HG02884 (cell line): ENCODE measurements around the gene FOXB1.
A peak's percentile ranks its signal among the peaks of the same experiment; 100 is the strongest.

Experiments used
- ATAC-seq: cut with Tn5 transposase; IDR thresholded peaks from one replicate; pipeline ENCODE4 v1.9.1; 2021; ENCODE audit warnings: mild to moderate bottlenecking, moderate library complexity; ENCODE audit not compliant: unreplicated experiment

FOXB1 gene

GRCh38 chr15:60004009-60004845 lies at the start of gene FOXB1:
FOXB1 (plus strand) TSS chr15:60004311; CDS start chr15:60004964, 653 bp downstream.
- ATAC-seq, result no peak

GRCh38 chr15:59958288-59958687 lies 45.8 kb upstream of the FOXB1 start:
- ATAC-seq, result no peak

- ATAC-seq, result no peak
Observed at GRCh38 chr15:59960318-59960717, 43.8 kb upstream of the FOXB1 start.

- ATAC-seq, result no peak
Observed at GRCh38 chr15:59963322-59963721, 40.8 kb upstream of the FOXB1 start.

DNA sequence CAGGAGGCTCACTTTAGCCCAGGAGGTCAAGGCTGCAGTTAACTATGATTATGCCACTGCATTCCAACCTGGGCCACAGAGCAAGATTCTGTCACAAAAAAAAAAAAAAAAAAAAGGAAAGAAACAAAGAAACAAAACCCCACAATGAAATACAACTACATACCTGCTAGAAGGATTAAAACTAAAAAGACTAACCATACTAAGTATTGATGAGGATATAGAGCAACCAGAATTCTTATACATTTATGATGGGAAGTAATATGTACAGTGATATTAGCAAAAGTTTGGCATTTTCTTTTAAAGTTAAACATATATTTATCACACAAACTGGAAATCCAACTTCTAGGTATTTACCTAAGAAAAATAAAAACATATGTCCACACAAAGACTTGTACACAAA lies 40.2 kb upstream of the FOXB1 start:
- no peak for ATAC-seq

- ATAC-seq, result no peak
Observed at GRCh38 chr15:59965741-59966140, 38.4 kb upstream of the FOXB1 start.

DNA sequence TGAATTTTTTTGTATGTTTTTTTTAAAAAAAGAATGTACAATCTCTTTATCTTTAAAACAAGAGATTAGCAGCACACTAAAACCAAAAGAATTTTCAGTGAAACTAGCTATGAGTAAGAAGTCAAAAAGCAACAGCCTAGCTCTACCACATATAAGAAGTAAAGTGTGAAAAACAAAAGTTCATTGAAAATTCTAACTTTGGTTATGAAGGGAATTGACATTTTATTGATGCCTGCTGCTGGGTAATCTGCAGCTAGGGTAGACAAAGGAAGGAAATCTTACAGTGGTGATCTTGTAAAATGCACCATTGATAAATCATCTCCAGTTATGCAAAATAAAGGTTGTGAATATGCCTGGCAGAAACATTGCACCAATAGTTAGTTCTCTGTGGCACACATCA lies 37.8 kb upstream of the FOXB1 start:
- no peak for ATAC-seq

- no peak for ATAC-seq
Observed at GRCh38 chr15:59968314-59968713, 35.8 kb upstream of the FOXB1 start.

- no peak for ATAC-seq
Observed at GRCh38 chr15:59972241-59972640, 31.9 kb upstream of the FOXB1 start.

DNA sequence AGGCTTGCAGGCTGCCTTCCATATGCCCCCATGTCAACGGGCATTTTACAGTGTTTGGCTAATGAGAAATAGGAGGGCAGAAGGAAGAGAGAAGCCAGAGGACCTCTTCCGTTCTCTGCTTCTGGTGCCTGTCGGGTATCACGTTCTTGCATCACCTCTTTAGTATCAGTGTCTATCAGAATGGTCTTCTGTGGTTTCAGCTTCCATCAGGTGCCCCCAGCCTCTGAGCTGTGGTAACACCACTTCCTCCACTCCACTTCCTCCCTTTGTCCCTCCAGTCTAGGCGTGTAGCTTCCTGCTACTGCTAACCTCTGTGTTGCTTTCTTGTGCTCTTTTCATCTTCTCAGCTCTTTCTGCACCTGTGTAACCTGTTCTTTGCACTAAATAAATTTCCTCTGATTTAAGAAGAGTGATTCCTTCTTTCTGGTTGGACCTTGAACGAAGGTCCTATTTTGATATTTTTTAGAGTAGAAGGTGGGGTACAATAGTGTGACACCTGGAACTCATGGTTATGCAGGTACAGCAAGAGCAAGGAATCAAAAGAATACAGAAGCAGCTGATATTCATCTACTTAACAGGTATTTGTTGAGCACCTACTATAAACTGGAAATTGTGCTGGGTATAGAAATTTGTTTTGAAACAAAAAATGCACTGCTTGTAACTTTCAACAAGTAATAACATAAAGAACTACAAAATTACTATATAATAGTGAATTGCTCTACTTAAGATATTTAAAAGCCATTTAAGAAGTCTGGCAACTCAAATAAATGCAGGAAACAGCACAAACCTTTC lies 27.4 kb upstream of the FOXB1 start:
- ATAC-seq, result no peak

DNA sequence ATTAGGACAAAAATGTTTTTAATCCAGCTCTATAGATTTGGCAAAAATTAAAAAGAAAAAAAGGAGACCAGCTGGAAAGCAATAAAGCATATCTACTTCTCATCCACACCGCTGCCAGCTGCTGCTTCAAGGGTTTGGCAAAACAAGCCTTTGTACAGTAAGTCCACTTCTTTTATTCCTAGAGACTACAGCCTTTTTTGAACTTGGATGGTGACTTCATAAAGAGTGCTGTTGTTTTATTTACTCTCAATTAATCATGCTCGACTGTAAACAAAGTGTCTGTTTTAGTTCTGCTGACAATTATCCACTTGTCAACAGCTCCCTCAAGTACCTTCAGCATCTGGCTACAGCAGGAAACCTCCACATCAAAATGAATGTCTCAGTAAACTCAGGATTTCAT lies 12.3 kb upstream of the FOXB1 start:
- no peak for ATAC-seq

- no peak for ATAC-seq
Observed at GRCh38 chr15:59993041-59993750, 10.9 kb upstream of the FOXB1 start.

DNA sequence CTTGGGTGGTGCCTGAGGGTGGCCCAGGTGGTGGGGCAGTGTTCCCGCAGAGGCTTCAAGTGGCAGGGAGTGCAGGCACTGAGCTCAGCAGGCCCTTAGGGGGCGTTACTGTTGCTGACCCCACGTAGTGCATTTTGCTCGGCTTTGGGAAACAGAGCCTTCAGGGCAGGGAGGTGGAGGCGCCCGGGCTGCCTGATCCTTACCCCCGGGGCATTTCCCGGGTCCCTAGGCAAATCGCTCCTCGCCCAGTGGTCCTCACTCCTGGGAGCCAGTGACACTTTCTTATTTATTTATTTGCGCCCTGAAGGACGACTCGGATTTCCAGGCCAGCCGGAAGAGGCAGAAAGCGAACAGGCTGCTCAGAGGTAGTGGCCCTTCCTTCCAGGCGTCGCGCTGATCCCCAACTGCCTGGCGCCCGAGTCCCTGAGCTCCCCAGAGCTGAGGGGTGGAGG lies 10.1 kb upstream of the FOXB1 start:
- no peak for ATAC-seq

DNA sequence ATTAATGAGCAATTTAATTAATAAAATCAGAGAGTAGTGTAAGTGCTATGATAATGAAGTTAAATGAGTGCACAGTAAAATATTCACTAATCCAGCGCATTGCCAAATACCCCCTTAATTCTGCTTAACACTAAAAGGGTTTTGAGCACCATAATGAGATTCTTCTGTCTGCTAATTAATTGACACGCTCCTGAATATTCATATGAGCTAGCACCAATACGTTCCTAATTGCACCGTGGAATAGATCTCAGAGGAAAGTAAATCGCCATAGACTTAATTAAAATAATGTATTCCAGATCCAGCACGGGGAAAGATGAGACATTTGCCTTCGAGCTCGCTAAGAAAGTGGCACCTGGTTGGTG lies 9.6 kb upstream of the FOXB1 start:
- no peak for ATAC-seq

GRCh38 chr15:59994888-59995557 lies 9.1 kb upstream of the FOXB1 start:
- no peak for ATAC-seq

GRCh38 chr15:59995568-59996297 lies 8.4 kb upstream of the FOXB1 start:
- no peak for ATAC-seq

DNA sequence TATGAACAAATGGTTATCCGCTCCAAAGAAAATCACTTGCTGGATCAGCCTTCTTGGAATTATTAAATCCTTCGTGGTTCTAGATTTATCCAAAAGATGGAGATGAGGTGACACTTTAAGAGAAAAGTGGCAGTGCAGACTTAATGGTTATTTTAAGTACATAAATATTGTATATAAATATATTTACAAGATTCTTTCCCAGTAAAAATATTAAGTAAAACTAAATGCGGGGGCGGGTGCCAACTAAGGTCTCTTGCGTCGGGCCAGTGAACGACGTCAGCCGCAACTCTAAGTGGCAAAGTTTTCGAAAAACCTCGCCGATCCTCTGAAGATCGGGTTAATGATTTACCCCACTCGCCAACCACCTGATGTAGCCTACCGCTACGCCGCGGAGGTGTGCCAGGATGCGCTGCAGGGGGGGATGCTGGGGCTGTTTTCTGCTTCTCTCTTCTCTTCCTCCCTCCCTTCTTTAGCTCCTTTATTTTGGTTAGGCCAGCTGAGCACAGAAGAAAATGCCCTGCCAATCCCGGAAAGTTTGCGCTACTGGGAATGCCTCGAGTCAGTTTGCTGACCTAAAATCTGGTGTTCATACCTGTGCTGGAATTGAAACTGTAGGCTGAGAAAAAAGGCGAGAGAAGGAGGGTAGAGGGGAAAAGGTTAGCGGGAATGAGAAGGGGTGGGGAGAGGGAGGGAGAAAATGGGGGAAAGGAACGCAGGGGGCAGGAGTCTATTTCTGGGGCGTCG lies 7.6 kb upstream of the FOXB1 start:
- no peak for ATAC-seq

GRCh38 chr15:59997070-59997701 lies 6.9 kb upstream of the FOXB1 start:
- peak; percentile 47 for ATAC-seq

DNA sequence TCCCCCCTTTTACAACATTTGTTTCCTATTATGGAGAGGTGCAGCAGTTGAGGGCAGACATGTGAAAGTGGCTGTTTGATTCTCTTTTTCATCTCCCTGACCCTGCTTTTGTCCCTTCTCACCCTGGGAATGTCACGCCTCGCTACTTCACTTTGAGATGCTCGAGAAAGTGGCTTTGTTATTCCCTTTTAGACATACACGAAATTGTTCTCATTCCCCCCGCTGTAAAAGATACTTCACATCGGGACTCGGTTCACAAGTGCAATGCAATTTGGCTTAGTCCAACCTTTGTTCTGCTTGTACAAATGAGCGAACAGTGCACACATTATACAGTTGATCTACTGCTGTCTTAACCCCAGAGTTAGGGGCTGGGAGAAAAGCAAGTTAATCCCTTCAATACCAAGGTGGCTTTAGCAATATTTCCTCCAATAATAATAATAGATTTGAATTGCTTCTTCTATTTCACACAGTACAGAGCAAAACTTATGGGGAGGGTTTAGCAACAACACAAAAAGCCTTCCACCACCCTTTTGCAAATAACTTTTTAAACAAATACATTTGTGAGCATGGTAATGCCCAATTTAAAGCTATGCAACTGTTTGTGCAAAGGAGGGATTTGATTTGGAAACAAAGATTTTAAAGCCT lies 5.7 kb upstream of the FOXB1 start:
- ATAC-seq, result no peak
